Motor neuron (in vitro differentiated cells): Measurements from ENCODE around the gene LRRC4C. TPM values are rescaled to one million over a fixed set of nuclear protein-coding genes. Genes with fewer than 3 reads are reported as not detected.

Experiments
- ATAC-seq, 8 experiments: fragments of 200-7000 bp; cut with Tn5 transposase; replicated peaks in 6 of 8; 2 replicates each; pipeline ENCODE4 v1.8.0; 2021; ENCODE audit warnings: mild to moderate bottlenecking in 8 of 8, moderate library complexity in 8 of 8
- H3K27ac ChIP-seq, 2 donors: fragments of 250-450 bp; sonication (Bioruptor Pico); 2 replicates each; pipeline ENCODE4 v1.9.0; 2021; ENCODE audit warnings: antibody characterized with exemption in 2 of 2, mild to moderate bottlenecking in 2 of 2, moderate library complexity in 1 of 2
- H3K4me1 ChIP-seq, 2 donors: fragments of 250-450 bp; sonication (Bioruptor Pico); replicated peaks in 1 of 2; 2 replicates each; pipeline ENCODE4 v1.6.1; 2021; ENCODE audit warnings: antibody characterized with exemption in 2 of 2, mild to moderate bottlenecking in 2 of 2, moderate library complexity in 1 of 2
- H3K4me3 ChIP-seq, 5 donors: fragments of 250-450 bp; sonication (Bioruptor Pico); 2 replicates each; pipeline ENCODE4 v1.9.0; 2021; ENCODE audit warnings: antibody characterized with exemption in 5 of 5, mild to moderate bottlenecking in 5 of 5, moderate library complexity in 4 of 5
- WGBS, 10 experiments: fragments of 450-650 bp; shearing (Covaris generic); methylation state at CpG; one replicate each; pipeline ENCODE4 v1.0.0; 2022; 5-methylcytosine and 5-hydroxymethylcytosine counted together
- in situ Hi-C, 9 experiments: fragments of 400-800 bp; cut with MboI; loops; one replicate each; pipeline ENCODE4 v1.15.0; 2021; ENCODE audit warnings: low sequenced_read_pairs in 9 of 9, low pct_unique_long_range_greater_than_20kb in 2 of 9; ENCODE audit not compliant: unreplicated experiment in 9 of 9
- total RNA-seq, 8 experiments: library from RNA; unstranded; fragments of 300-600 nt; gene quantifications; 2 replicates each; pipeline versions ENCODE4 v1.2.3 to v1.2.4, GENCODE V29; 2022

The LRRC4C gene
- total RNA-seq, 8 experiments from 2014 or later = 0.51 to 28.2 (median 12.8) TPM

GRCh38 chr11:41405812-41406211, 53.6 kb downstream of the LRRC4C start:
- Histone ChIP-seq H3K4me1 (peaks cover 19 to 22% of the 10 kb centered on the region in 2 donors), H3K27ac (no peak overlapping the region), H3K4me3 (no peak overlapping the region)
- in situ Hi-C loops = no loop called here
- ATAC-seq = no peak

- ATAC-seq = no peak
- 60 to 100% (median 100%) methylated on average over 1 to 2 of the region's 2 CpGs; no CpG with 5 or more reads in 7 of the 10 experiments for WGBS, 10 experiments
- H3K4me1 ChIP-seq = peaks cover 24 to 29% of the 10 kb centered on the region in 2 donors
- in situ Hi-C loops = no loop called here
- no peak overlapping the region for H3K4me3 ChIP-seq
- no peak overlapping the region for H3K27ac ChIP-seq
Observed at GRCh38 chr11:41404109-41404508, 55.3 kb downstream of the LRRC4C start.

- WGBS, 10 experiments = 0 to 100% (median 53%) methylated on average over 1 to 2 of the region's 2 CpGs; no CpG with 5 or more reads in 1 of the 10 experiments
- no peak overlapping the region for H3K27ac ChIP-seq
- H3K4me1 ChIP-seq = peaks cover 25 to 36% of the 10 kb centered on the region in 2 donors
- in situ Hi-C loops = no loop called here
- no peak overlapping the region for H3K4me3 ChIP-seq
- ATAC-seq = no peak
Observed at GRCh38 chr11:41403458-41403857, 56.0 kb downstream of the LRRC4C start.

- peak in 1 of 8 experiments; percentile 69 for ATAC-seq
Observed at GRCh38 chr11:41400819-41401382, 58.6 kb downstream of the LRRC4C start.

GRCh38 chr11:41400124-41400523, 59.3 kb downstream of the LRRC4C start:
- 0 to 77% (median 47%) methylated on average over 2 to 4 of the region's 4 CpGs; no CpG with 5 or more reads in 1 of the 10 experiments for WGBS, 10 experiments
- peaks cover 25 to 46% of the 10 kb centered on the region in 2 donors for H3K4me1 ChIP-seq
- H3K4me3 ChIP-seq = no peak overlapping the region
- in situ Hi-C loops = no loop called here
- H3K27ac ChIP-seq = no peak overlapping the region
- ATAC-seq = no peak

More at GRCh38 chr11:41400819-41401382, 58.6 kb downstream of the LRRC4C start:
- in situ Hi-C loops = no loop called here
- H3K4me1 ChIP-seq = peaks cover 25 to 46% of the 10 kb centered on the region in 2 donors
- WGBS, 10 experiments = 25 to 100% (median 83%) methylated on average over 1 of the region's 1 CpG; no CpG with 5 or more reads in 2 of the 10 experiments
- H3K27ac ChIP-seq = no peak overlapping the region
- no peak overlapping the region for H3K4me3 ChIP-seq

GRCh38 chr11:41399323-41399722, 60.1 kb downstream of the LRRC4C start:
- in situ Hi-C loops = no loop called here
- H3K27ac ChIP-seq = no peak overlapping the region
- peaks cover 28 to 54% of the 10 kb centered on the region in 2 donors for H3K4me1 ChIP-seq
- 0 to 57% (median 33%) methylated on average over 1 to 2 of the region's 2 CpGs; no CpG with 5 or more reads in 1 of the 10 experiments for WGBS, 10 experiments
- peak in 5 of 8 experiments; percentile 75 to 91 (median 81) for ATAC-seq
- no peak overlapping the region for H3K4me3 ChIP-seq

GRCh38 chr11:41398175-41398574, 61.3 kb downstream of the LRRC4C start:
- no peak overlapping the region for H3K27ac ChIP-seq
- in situ Hi-C loops = no loop called here
- peak in 2 of 8 experiments; percentile 20 to 35 for ATAC-seq
- no peak overlapping the region for H3K4me3 ChIP-seq
- WGBS, 10 experiments = 5 to 100% (median 92%) methylated on average over 1 to 3 of the region's 3 CpGs; no CpG with 5 or more reads in 1 of the 10 experiments
- H3K4me1 ChIP-seq = peaks cover 28 to 57% of the 10 kb centered on the region in 2 donors

GRCh38 chr11:41394521-41395195, 64.8 kb downstream of the LRRC4C start:
- Histone ChIP-seq H3K27ac (no peak overlapping the region), H3K4me1 (peaks cover 13 to 35% of the 10 kb centered on the region in 2 donors), H3K4me3 (no peak overlapping the region)
- peak in 3 of 8 experiments; percentile 22 to 54 (median 42) for ATAC-seq
- in situ Hi-C loops = no loop called here
- 0 to 72% (median 38%) methylated on average over 1 to 4 of the region's 4 CpGs; no CpG with 5 or more reads in 1 of the 10 experiments for WGBS, 10 experiments

GRCh38 chr11:41392596-41392995, 66.9 kb downstream of the LRRC4C start:
- in situ Hi-C loops = no loop called here
- Histone ChIP-seq H3K27ac (no peak overlapping the region), H3K4me3 (no peak overlapping the region), H3K4me1 (peaks cover 10 to 19% of the 10 kb centered on the region in 2 donors)
- no peak for ATAC-seq

GRCh38 chr11:41389623-41390130, 69.8 kb downstream of the LRRC4C start:
- 0 to 100% (median 53%) methylated on average over 1 to 3 of the region's 3 CpGs; no CpG with 5 or more reads in 2 of the 10 experiments for WGBS, 10 experiments
- peaks cover 6 to 13% of the 10 kb centered on the region in 2 donors for H3K4me1 ChIP-seq
- peak in 3 of 8 experiments; percentile 67 to 89 (median 87) for ATAC-seq
- in situ Hi-C loops = no loop called here
- H3K27ac ChIP-seq = no peak overlapping the region
- H3K4me3 ChIP-seq = no peak overlapping the region

- ATAC-seq = no peak
- no peak overlapping the region for H3K27ac ChIP-seq
- in situ Hi-C loops = no loop called here
- 50 to 100% (median 80%) methylated on average over 1 of the region's 1 CpG; no CpG with 5 or more reads in 3 of the 10 experiments for WGBS, 10 experiments
- peaks cover 0 to 3% of the 10 kb centered on the region in 2 donors for H3K4me1 ChIP-seq
- H3K4me3 ChIP-seq = no peak overlapping the region
Observed at GRCh38 chr11:41384329-41384728, 75.1 kb downstream of the LRRC4C start.

- Histone ChIP-seq H3K4me3 (no peak overlapping the region), H3K27ac (no peak overlapping the region), H3K4me1 (peaks cover 0 to 3% of the 10 kb centered on the region in 2 donors)
- WGBS, 10 experiments = 20 to 97% (median 87%) methylated on average over 3 of the region's 3 CpGs
- in situ Hi-C loops = no loop called here
- ATAC-seq = no peak
Observed at GRCh38 chr11:41383768-41384167, 75.7 kb downstream of the LRRC4C start.

GRCh38 chr11:41382927-41383326, 76.5 kb downstream of the LRRC4C start:
- Histone ChIP-seq H3K4me1 (peaks cover 2 to 6% of the 10 kb centered on the region in 2 donors), H3K27ac (no peak overlapping the region), H3K4me3 (no peak overlapping the region)
- WGBS, 10 experiments = 0 to 100% (median 82%) methylated on average over 1 to 2 of the region's 2 CpGs; no CpG with 5 or more reads in 1 of the 10 experiments
- in situ Hi-C loops = no loop called here
- ATAC-seq = peak in 3 of 8 experiments; percentile 8 to 26 (median 16)
